H9 (cell line): ENCODE results near the gene ACAD10. TPM values are rescaled to one million over a fixed set of nuclear protein-coding genes. Genes with fewer than 3 reads are reported as not detected.

Source experiments
- DNase-seq: peaks from one replicate; pipeline ENCODE4 v3.0.0-alpha.2; 2017
- H2AFZ ChIP-seq: one replicate; pipeline ENCODE4 v1.6.1; 2013; ENCODE audit warnings: mild to moderate bottlenecking, low read length, control low read depth, moderate library complexity
- H2AK5ac ChIP-seq: 2 replicates; pipeline ENCODE4 v1.6.1; 2013; ENCODE audit warnings: low read length, control low read depth, mixed read lengths; ENCODE audit not compliant: insufficient read length
- H2BK120ac ChIP-seq: one replicate; pipeline ENCODE4 v1.6.1; 2013; ENCODE audit warnings: low read depth, mild to moderate bottlenecking, low read length, control low read depth, inconsistent platforms; ENCODE audit not compliant: poor library complexity, severe bottlenecking
- H2BK12ac ChIP-seq: 2 replicates; pipeline ENCODE4 v1.6.1; 2013; ENCODE audit warnings: low read length, control low read depth, mixed read lengths, low read depth; ENCODE audit not compliant: insufficient read length
- H2BK15ac ChIP-seq: 2 replicates; pipeline ENCODE4 v1.6.1; 2013; ENCODE audit warnings: low read depth, low read length, control low read depth
- H2BK20ac ChIP-seq: one replicate; pipeline ENCODE4 v1.6.1; 2013; ENCODE audit warnings: low read depth, mild to moderate bottlenecking, low read length, control low read depth, inconsistent platforms; ENCODE audit not compliant: poor library complexity, severe bottlenecking
- H2BK5ac ChIP-seq: 2 replicates; pipeline ENCODE4 v1.6.1; 2013; ENCODE audit warnings: low read length, control low read depth, mixed read lengths; ENCODE audit not compliant: insufficient read length
- H3K14ac ChIP-seq: 2 replicates; pipeline ENCODE4 v1.6.1; 2013; ENCODE audit warnings: low read length, control low read depth; ENCODE audit not compliant: insufficient read depth
- H3K18ac ChIP-seq: 2 replicates; pipeline ENCODE4 v1.6.1; 2013; ENCODE audit warnings: low read depth, mild to moderate bottlenecking, mixed read lengths, low read length, control low read depth; ENCODE audit not compliant: insufficient read length
- H3K23ac ChIP-seq: 2 replicates; pipeline ENCODE4 v1.6.1; 2013; ENCODE audit warnings: low read length, control low read depth, mixed read lengths, low read depth; ENCODE audit not compliant: insufficient read length
- H3K23me2 ChIP-seq: 2 replicates; pipeline ENCODE4 v1.6.1; 2013; ENCODE audit warnings: low read depth, mild to moderate bottlenecking, mixed read lengths, low read length, control low read depth; ENCODE audit not compliant: insufficient read length, poor library complexity, severe bottlenecking
- H3K27ac ChIP-seq: 2 replicates; pipeline ENCODE4 v1.5.1; 2013; ENCODE audit warnings: low read length, control low read depth, mixed read lengths, low read depth; ENCODE audit not compliant: insufficient read length
- H3K27me3 ChIP-seq: 2 replicates; pipeline ENCODE4 v1.6.1; 2013; ENCODE audit warnings: low read length, control low read depth, inconsistent platforms; ENCODE audit not compliant: insufficient read depth
- H3K4ac ChIP-seq: 2 replicates; pipeline ENCODE4 v1.6.1; 2013; ENCODE audit warnings: low read depth, mild to moderate bottlenecking, control low read depth, inconsistent platforms, low read length, moderate library complexity
- H3K4me1 ChIP-seq: 2 replicates; pipeline ENCODE4 v1.6.1; 2013; ENCODE audit warnings: low read length, control low read depth, inconsistent platforms; ENCODE audit not compliant: insufficient read depth
- H3K4me2 ChIP-seq: 2 replicates; pipeline ENCODE4 v1.6.1; 2013; ENCODE audit warnings: low read length, control low read depth, mixed read lengths; ENCODE audit not compliant: insufficient read length, insufficient read depth
- H3K56ac ChIP-seq: 2 replicates; pipeline ENCODE4 v1.6.1; 2013; ENCODE audit warnings: low read depth, mild to moderate bottlenecking, mixed read lengths, low read length, control low read depth; ENCODE audit not compliant: insufficient read length
- H3K79me1 ChIP-seq: 2 replicates; pipeline ENCODE4 v1.6.1; 2013; ENCODE audit warnings: low read depth, mild to moderate bottlenecking, moderate library complexity, low read length, control low read depth, inconsistent platforms; ENCODE audit not compliant: insufficient read depth, poor library complexity, severe bottlenecking
- H3K79me2 ChIP-seq: 2 replicates; pipeline ENCODE4 v1.6.1; 2013; ENCODE audit warnings: low read length, control low read depth, inconsistent platforms; ENCODE audit not compliant: insufficient read depth
- H3K9ac ChIP-seq: 2 replicates; pipeline ENCODE4 v1.6.1; 2013; ENCODE audit warnings: low read length, control low read depth, mixed read lengths; ENCODE audit not compliant: insufficient read length; ENCODE audit errors: extremely low read depth
- H3K9me3 ChIP-seq: one replicate; pipeline ENCODE4 v1.6.1; 2013; ENCODE audit warnings: low read depth, low read length, inconsistent platforms; ENCODE audit not compliant: control insufficient read depth
- H3T11ph ChIP-seq: one replicate; pipeline ENCODE4 v1.6.1; 2013; ENCODE audit warnings: mild to moderate bottlenecking, low read length, control low read depth, inconsistent platforms
- H4K20me1 ChIP-seq: one replicate; pipeline ENCODE4 v1.6.1; 2013; ENCODE audit not compliant: control insufficient read depth, insufficient read length, insufficient read depth
- H4K5ac ChIP-seq: 2 replicates; pipeline ENCODE4 v1.6.1; 2013; ENCODE audit warnings: low read depth, mild to moderate bottlenecking, mixed read lengths, low read length, control low read depth; ENCODE audit not compliant: insufficient read length
- H4K8ac ChIP-seq: replicated peaks from 2 replicates; pipeline ENCODE4 v1.6.1; 2013; ENCODE audit warnings: low read length, control low read depth, mixed read lengths, low read depth; ENCODE audit not compliant: insufficient read length
- H4K91ac ChIP-seq: 2 replicates; pipeline ENCODE4 v1.6.1; 2013; ENCODE audit warnings: low read depth, mild to moderate bottlenecking, moderate library complexity, mixed read lengths, low read length, control low read depth; ENCODE audit not compliant: insufficient read length
- H3K27ac Mint-ChIP-seq, 3 experiments: 2 replicates in 2 of 3; 3 replicates in 1 of 3; pipeline ENCODE4 v1.8.0; 2020 to 2021; ENCODE audit warnings: mixed read lengths in 3 of 3, mild to moderate bottlenecking in 1 of 3, moderate library complexity in 1 of 3
- H3K27me3 Mint-ChIP-seq: 2 replicates; pipeline ENCODE4 v1.8.0; 2021; ENCODE audit warnings: low read depth, mild to moderate bottlenecking, moderate library complexity, mixed read lengths
- H3K36me3 Mint-ChIP-seq, 3 experiments: 2 replicates in 2 of 3; 3 replicates in 1 of 3; pipeline ENCODE4 v1.8.0; 2020 to 2021; ENCODE audit warnings: low read depth in 3 of 3, mixed read lengths in 3 of 3; ENCODE audit not compliant: insufficient read depth in 1 of 3
- H3K4me1 Mint-ChIP-seq, 2 experiments: 2 replicates each; pipeline ENCODE4 v1.8.0; 2020; ENCODE audit warnings: mixed read lengths in 2 of 2
- H3K4me3 Mint-ChIP-seq, 2 experiments: 2 replicates in 1 of 2; 3 replicates in 1 of 2; pipeline ENCODE4 v1.8.0; 2020 to 2021; ENCODE audit warnings: mild to moderate bottlenecking in 2 of 2, mixed read lengths in 2 of 2, moderate library complexity in 1 of 2
- H3K9me3 Mint-ChIP-seq, 2 experiments: 2 replicates in 1 of 2; 3 replicates in 1 of 2; pipeline ENCODE4 v1.8.0; 2020; ENCODE audit warnings: mild to moderate bottlenecking in 2 of 2, mixed read lengths in 2 of 2, moderate library complexity in 1 of 2
- WGBS: extraction: QIAGEN DNeasy Blood & Tissue Kit; methylation state at CpG from one replicate; pipeline ENCODE4 v1.1.7; 2013; ENCODE audit warnings: missing lambda C conversion rate, low lambda C conversion rate, mixed read lengths; ENCODE audit not compliant: insufficient read length; ENCODE audit errors: extremely low coverage; 5-methylcytosine and 5-hydroxymethylcytosine counted together
- total RNA-seq: library from RNA; stranded (reverse); gene quantifications from 2 replicates; pipeline ENCODE4 v1.2.1, GENCODE V29; 2021
- TF ChIP-seq, protein P1 (sequence below): fragments of 200-600 bp; sonication (generic); conservative IDR thresholded peaks from 3 replicates; pipeline ENCODE4 v1.8.0; 2021; ENCODE audit warnings: antibody characterized with exemption, mild to moderate bottlenecking

Gene ACAD10
- total RNA-seq, 1 experiment from 2014 or later, result 25.7 TPM

DNA sequence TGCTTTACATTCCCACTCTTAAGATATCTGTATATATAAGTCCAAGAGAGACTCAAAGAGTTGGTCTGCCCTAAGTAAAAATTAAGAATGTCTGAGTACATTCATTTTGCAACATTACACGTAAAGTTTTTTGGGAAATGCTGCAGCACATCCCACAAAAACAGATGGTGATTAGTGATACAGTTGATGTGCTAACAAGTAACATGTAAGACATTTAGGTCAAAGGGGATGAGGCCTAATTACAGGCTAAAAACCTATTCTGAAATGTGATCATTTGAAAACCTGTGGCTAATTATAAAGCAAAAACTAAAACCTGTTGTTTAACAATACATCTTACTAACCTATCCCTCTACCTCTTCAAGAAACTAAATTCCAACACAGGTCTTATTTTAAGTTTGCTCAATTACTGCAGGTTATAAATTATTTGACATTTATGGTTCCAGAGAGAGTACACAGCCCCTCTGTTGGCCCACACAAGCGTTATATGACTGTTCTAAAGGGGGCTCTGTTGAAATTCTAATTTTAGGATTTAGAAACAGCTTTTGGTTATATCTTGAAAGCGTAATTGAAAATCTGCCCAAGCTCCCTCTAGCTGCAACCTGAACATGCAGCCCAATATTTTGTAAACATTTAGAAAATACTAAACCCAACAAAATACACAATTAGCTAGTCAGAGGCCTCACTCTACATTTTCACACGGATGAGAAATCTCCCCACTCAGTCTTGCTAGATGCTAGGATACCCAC is 43.0 kb upstream of the ACAD10 start:
- Histone ChIP-seq H2BK120ac (no peak overlapping the region), H3K4me1 (no peaks in the 10 kb centered on the region), H3K79me2 (no peaks in the 10 kb centered on the region), H3K14ac (no peak overlapping the region), H4K91ac (no peak overlapping the region), H2BK15ac (no peak overlapping the region), H3K23me2 (no peaks in the 10 kb centered on the region), H3K56ac (no peak overlapping the region), H2BK12ac (no peak overlapping the region), H3K4ac (no peak overlapping the region), H3K79me1 (no peaks in the 10 kb centered on the region), H4K5ac (no peak overlapping the region), H2BK20ac (no peak overlapping the region), H2BK5ac (no peak overlapping the region), H3K23ac (no peak overlapping the region), H4K20me1 (no peaks in the 10 kb centered on the region), H2AK5ac (no peak overlapping the region), H3K9ac (no peak overlapping the region), H3K4me2 (no peak overlapping the region), H3K27me3 (no peaks in the 10 kb centered on the region), H3K27ac (no peak overlapping the region), H2AFZ (no peak overlapping the region), H3T11ph (no peak overlapping the region), H4K8ac (no peak overlapping the region), H3K9me3 (no peaks in the 10 kb centered on the region), H3K18ac (no peak overlapping the region)
- no peaks in the 10 kb centered on the region for H3K4me1 Mint-ChIP-seq
- DNase-seq, result no peak
- peaks cover 16 to 54% (median 39%) of the 10 kb centered on the region in 3 experiments; a peak in 6 of 7 replicates for H3K36me3 Mint-ChIP-seq
- H3K4me3 Mint-ChIP-seq, result no peak overlapping the region
- WGBS, result no CpG with 5 or more reads among the region's 4 CpGs
- H3K9me3 Mint-ChIP-seq, result no peaks in the 10 kb centered on the region
- TF ChIP-seq, protein P1, sequence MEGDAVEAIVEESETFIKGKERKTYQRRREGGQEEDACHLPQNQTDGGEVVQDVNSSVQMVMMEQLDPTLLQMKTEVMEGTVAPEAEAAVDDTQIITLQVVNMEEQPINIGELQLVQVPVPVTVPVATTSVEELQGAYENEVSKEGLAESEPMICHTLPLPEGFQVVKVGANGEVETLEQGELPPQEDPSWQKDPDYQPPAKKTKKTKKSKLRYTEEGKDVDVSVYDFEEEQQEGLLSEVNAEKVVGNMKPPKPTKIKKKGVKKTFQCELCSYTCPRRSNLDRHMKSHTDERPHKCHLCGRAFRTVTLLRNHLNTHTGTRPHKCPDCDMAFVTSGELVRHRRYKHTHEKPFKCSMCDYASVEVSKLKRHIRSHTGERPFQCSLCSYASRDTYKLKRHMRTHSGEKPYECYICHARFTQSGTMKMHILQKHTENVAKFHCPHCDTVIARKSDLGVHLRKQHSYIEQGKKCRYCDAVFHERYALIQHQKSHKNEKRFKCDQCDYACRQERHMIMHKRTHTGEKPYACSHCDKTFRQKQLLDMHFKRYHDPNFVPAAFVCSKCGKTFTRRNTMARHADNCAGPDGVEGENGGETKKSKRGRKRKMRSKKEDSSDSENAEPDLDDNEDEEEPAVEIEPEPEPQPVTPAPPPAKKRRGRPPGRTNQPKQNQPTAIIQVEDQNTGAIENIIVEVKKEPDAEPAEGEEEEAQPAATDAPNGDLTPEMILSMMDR, result no peak
- H3K27ac Mint-ChIP-seq, result no peak overlapping the region
- H3K27me3 Mint-ChIP-seq, result no peaks in the 10 kb centered on the region
